HG03558 (cell line): Measurements from ENCODE around the gene PTGES2.

ENCODE experiments used
- ATAC-seq: cut with Tn5 transposase; IDR thresholded peaks from one replicate; pipeline ENCODE4 v1.9.1; 2021; ENCODE audit warnings: moderate number of reproducible peaks; ENCODE audit not compliant: unreplicated experiment; ENCODE audit errors: extremely low read depth

The PTGES2 gene

DNA sequence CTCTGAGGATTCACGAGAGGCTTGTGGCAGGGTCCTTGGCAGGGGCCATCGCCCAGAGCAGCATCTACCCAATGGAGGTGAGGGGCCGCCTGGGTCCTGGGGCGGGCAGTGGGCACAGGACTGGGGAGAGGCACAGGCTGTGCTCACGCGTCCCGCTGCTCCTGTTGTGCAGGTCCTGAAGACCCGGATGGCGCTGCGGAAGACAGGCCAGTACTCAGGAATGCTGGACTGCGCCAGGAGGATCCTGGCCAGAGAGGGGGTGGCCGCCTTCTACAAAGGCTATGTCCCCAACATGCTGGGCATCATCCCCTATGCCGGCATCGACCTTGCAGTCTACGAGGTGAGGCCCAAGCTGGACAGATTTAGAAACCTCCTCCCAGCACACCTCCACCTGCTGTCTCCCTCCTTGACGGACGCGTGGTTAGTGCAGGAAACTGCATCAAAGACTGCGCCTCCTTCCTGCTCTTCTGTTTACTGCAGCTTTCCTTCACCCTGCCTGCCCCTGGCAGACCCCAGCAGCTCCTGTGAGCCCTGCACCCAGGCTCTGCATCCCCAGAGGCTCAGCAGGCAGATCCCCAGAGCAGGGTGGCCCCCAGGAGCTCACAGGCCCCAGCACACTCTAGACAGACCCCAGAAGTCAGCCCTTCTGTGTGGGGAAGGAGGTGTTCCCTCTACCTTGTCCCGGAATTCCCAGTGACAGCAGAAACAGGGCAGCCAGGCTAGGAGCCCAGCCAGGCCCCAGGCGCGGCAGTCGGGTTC, 21.2 kb downstream of the PTGES2 start:
- no peak for ATAC-seq

DNA sequence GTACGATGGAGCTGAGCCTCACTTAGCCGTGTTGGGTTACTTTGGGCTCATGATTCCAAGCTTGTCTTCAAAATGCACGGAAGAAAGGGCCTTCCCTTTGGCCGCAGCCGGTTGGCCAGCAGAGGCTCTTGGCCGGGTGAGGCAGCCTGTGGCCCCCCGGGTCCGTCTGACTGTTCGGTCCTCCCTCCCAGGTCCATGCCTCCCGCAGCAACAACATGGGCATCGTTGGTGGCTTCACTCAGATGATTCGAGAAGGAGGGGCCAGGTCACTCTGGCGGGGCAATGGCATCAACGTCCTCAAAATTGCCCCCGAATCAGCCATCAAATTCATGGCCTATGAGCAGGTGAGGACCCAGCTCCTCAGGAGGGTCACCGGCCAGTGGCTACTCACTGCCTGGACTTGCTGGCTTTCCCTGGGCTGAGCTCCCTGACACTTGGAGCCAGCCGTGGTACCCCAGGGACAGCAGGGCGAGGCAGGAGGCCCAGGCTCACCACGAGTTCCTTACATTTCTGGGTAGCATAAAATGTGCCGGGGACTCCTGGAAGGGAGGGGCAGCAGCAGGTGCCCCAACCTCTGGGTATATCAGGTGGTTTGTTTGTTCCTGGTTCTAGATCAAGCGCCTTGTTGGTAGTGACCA, 21.9 kb downstream of the PTGES2 start:
- ATAC-seq, result no peak

DNA sequence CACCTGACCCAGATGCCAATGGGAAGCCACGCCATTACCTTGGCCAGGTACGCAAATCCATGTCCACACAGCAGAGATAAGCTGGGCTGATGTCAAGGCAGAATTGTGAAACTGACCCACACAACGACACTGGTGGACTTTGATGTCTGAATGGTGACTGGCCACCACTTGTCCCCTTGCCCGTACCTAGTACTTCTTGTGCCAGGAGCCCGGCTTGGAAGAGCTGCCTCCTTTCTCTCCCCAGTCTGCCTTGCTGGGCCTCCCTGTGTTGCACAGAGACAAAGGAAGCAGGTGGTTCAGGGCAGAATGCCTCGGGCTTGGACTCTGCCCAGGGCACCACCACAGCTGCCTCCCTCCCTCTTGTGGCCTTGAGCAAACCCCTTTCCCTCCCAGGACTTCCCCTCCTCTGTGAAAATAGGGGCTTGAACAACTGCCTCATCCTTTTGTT, 23.3 kb downstream of the PTGES2 start:
- no peak for ATAC-seq

DNA sequence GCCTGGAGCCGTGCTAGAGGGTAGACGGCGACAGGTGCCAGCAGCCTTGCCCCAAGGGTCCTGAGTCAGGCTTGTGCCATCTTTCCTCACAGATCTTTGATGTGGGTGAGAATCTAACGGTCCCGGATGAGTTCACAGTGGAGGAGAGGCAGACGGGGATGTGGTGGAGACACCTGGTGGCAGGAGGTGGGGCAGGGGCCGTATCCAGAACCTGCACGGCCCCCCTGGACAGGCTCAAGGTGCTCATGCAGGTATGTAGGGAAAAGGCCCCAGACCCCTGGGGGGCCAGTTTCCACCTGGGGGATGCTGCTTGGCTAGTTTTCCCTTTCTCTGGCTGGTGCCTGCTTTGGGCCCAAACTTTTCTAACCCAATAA, 24.0 kb downstream of the PTGES2 start:
- ATAC-seq, result no peak

DNA sequence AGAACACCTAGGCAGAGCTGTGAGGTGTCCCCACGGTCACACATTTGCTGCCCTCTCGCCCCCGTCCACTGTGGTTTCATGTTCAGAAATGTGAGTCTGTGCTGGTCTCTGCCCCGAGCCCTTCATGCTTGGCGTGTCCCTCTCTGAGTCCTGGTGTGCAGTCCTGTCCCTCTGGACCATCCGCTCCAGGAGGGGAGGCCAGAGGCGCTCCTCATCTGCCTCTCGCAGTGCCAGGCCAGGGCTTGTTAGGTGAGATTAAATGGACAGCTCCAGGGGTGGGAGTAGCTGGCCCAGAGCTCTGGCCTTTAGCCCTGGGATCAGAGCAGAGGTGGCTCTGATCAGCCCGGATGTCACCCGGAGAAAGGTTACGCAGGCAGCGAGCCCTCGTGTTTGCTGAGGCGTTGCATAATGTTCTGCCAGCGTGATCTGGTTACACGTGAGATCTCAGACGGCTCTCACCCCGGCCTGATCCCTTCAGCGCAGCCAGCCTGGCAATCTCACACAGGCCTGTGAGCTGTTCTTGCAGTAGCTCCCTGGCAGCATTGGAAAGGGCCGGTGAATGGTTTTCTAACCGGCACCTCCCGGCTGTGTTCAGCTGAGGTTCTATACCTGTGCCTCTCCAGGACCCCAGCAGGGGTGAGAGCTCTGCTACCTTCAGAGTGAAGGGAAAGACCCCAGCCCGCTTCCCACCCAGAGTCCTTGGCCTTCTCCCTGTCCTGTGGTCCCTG, 24.5 kb downstream of the PTGES2 start:
- ATAC-seq, result no peak

DNA sequence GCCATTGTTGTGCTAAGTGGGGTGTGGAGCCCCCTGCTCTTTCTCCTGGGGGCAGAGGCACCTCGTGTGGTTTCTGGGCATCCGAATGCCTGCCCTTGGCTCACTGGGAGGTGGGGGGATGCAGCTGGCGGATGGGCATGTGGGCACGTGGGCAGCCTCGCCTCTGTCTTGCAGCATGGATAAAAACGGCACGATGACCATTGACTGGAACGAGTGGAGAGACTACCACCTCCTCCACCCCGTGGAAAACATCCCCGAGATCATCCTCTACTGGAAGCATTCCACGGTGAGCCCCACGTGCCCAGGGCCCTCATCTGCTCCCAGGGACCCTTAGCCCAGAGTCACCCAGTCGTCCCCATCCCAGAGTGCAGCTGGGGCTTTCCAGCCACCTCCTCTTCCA, 25.3 kb downstream of the PTGES2 start:
- ATAC-seq, result no peak

DNA sequence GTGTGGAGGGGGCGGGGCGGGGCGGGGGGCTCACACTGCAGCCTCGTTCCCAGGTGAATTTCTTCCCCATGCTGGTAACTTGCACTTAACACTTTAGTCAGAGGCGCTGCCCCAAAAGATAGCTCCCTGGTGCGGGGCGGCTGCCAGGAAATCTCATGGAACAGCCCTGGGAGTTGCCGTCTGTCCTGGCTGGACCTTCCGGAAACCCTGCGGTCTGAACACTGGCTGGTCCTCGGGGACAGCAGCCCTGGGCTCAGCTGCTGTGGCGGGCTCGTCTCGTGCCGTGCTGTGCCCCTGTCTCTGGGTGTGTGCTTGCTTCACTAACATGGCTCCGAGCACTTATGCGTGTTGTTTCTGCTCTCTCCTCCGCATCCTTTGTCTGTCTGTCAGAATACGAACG, 25.8 kb downstream of the PTGES2 start:
- no peak for ATAC-seq

DNA sequence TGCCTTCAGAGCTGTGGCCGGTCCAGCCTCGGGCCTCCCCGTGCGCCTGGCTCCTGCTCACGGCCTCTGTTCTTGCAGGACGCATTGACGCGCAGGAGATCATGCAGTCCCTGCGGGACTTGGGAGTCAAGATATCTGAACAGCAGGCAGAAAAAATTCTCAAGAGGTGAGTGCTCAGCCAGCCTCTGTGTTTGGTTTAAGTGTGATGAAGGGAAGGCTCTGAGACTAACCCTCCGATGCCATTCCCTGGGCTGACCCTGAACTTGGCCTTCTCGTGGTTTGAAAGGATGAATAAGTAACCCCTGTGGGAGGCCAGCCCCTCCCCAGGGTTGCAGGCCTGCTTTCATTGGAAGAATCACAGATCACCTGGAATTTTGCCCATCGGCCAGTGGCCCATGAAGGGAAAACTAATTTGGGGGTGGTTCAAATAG, 26.3 kb downstream of the PTGES2 start:
- ATAC-seq, result no peak

DNA sequence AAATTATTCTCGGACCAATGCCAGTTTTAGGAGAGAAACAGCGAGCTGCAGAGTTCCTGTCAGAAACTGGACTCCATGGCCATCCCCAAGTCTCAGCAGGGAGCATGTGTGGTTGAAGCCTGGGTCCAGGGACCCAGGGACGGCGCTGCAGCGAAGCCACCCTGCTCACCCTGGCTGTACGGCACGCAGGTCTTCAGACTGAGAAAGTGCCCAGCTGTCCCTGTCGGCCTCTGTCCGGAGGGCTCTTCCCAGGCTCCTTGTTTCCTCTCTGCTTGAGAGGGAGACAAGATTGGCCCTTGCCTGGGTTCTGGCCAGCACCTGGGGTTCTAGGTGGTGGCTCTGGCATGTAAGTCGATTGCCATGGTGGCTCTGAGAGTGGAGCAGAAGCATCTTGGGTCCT, 26.9 kb downstream of the PTGES2 start:
- no peak for ATAC-seq

DNA sequence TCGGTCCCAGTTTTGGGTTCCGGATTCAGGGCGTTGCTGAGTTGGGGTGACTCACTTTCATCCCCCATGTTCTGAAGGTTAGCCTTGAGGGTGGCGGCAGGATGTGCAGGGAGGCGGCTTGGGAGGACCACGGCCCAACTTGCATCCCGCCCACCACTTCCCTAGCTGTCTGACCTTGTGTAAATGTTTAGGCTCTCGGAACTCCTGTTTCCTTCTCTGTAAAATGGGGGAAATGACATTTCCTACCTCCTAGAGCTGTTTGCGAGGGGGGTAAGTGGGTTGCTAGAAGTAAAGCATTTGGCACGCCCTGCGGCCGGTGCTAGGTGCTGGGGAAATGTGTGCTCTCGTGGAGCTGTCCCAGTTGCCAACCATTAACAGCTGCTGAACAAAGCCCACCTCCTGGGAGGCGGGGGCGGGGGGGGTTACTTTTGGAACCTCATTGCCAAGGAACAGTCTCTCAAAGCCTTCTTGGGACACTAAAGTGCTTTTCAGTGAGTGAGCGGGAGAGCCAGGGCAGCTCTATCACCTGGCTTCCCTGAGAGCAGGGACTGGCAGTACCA, 27.5 kb downstream of the PTGES2 start:
- ATAC-seq, result no peak

DNA sequence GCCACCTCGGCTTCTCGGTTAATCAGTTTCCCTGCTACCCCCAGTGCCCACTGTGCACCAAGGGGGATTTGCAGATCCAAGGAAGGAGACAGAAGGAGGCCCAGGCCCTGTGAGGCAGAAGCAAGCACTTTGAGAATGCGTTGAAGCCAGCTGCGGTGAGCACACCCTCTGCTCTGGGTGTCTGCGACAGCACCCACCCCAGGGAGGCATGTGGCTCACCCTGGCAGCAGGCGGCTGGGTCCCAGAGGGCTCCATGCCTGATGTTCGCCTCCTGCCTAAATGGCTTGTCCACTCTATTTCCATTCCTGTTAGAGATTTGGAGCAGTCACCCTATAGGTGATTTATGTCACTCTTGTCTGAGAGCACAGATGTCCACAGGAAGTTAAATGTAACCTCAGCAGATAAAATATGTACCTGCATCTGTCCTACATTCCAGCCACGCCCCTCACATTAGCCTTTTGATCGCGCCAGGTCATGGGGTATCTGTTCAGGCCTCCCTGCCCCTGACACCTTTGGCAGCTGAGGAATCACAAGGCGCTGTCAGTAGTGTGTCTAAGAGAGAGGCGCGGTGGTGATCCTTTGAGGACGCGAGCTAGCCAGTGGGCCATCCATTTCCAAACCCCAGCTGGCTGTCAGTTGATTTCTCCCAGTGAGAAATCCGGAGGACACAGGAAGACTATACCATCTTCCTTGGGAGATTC, 28.1 kb downstream of the PTGES2 start:
- ATAC-seq, result no peak

DNA sequence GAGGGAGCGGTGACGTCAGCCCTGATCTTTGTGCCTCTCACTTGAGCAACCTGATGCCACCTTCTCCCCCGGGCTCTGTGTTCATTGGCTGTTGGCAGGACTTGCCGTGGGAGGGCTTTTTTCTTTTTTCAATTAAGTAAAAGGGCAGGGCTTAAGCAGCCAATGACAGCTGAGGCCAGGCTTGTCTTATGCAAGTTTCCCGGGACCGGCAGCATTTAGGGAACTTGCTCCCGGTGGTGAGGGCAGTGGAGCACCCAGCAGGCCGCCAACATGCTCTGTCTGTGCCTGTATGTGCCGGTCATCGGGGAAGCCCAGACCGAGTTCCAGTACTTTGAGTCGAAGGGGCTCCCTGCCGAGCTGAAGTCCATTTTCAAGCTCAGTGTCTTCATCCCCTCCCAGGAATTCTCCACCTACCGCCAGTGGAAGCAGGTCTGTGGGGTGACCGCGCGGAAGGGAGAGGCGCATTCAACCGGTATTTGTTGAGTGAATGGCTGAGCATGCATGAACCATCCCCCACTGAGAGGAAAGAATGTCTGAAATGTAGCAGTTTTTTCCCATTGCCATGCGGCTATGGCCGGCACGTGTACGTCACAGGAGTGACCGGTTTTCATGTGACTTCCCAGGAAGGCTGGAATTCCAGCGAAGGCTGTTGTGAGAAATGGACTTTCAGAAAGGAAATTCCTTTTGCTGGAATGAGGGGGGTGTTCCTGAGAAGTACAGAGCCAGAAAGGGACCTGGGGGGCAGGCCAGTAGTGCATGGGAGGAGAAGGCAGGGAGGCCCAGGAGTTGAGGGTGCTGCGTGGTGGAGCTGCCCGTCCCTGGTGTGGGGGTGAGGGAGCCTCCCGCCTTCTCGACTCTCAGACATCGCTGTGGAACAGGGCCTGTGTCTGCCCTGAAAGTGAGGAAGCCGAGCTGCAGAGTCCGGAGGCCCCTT, 29.0 kb downstream of the PTGES2 start:
- no peak for ATAC-seq

DNA sequence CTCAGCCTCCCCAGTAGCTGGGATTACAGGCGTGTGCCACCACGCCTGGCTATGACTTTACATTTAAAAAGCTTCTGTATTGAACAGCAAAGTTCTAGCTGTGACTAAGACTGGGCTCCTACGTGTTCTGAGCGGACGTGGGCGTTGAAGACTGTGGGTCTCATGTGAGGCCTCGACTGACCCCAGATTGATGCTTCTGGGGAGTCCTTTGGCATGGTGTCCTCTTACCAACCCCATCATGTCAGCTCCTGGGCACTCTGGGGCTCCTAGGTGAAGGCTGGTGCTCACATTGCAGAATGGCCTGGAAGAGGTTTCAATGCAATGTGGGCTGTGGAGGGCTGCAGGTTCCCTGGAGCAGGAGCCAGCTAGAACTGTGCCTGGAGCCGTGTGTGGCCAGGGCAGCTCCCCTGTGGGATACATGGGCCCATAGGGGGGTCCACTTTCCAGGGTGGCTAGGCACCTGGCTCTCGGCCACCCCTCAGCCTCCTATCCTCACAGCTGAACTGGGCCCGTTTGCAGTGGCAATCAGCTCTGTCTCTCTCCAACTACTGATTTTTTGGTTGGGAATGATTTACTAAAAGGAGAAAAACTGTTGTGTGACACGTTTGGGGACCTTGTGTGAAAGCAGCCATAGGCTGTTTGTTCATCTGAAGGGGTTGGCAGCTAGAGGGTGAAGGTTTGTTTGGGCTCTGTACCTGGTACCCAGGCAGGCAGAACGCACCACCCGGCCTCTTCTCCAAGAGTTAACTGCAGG, 29.8 kb downstream of the PTGES2 start:
- ATAC-seq, result no peak

DNA sequence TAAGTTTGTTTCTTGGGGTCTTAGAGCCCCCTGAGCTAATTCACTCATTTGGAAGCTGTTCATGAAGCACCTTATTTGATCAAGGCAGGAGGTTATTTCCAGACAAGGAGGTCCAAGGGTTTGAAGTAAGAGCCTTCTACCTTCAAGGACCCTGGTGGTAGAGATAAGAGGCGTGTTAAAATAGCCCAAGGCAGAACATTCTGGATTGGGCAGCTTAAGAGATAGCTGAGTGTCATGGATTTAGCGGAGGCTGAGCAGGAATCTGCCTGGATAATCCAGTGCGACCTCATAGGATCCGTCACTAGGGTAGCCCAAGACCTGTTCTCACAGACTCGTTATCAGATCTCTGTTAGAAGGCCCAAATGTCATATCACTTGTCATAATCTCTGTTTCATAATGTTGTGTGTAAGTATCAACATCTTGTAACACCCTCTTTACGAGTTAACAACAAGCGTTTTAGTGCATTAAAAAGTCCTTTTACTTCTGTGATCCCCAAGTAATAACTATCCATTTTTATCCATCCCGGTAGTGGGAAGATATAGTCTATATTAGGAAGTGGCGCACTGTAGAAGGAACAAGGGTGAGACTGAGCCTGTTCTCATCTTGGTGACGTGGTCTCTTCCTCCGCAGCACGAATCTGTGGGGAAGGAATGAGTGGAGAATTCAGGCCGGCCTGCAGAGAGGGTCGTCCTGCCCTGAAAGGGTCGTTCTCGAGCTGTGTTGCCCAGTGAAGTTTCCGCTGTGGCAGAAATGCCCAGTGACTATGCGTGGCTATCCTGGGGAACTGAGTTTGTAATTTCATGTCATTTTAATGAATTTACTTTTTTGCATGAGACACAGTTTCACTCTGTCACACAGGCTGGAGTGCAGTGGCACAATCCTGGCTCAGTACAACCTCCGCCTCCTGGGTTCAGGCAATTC, 30.7 kb downstream of the PTGES2 start:
- no peak for ATAC-seq

DNA sequence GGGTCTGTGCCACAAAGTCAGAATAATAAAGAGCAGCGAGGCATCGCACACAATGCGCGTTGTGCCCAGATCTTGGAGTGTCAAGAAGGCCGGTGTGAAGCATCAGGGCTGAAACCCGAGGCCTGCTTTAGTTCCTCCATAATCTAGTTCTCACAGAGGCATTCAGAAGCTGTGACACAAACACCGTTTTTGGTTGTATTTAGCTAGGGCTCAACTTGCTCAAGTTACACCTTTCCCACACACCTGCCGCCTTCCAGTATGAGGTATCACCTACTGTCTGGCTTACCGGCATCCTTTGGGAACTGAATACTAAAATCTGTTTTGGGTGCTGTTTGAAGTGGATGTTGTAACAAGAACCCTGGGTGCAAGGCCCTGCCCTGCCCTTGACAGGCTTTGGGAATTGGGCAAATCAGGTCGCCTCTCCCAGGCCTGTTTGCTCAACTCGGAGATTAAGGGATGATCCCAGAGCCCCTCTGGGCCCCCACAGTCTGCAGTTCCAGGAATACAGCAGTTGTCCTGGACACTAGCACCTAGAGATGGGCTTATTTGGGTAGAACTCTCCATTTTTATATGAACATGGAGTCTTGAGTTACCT, 32.5 kb downstream of the PTGES2 start:
- no peak for ATAC-seq

DNA sequence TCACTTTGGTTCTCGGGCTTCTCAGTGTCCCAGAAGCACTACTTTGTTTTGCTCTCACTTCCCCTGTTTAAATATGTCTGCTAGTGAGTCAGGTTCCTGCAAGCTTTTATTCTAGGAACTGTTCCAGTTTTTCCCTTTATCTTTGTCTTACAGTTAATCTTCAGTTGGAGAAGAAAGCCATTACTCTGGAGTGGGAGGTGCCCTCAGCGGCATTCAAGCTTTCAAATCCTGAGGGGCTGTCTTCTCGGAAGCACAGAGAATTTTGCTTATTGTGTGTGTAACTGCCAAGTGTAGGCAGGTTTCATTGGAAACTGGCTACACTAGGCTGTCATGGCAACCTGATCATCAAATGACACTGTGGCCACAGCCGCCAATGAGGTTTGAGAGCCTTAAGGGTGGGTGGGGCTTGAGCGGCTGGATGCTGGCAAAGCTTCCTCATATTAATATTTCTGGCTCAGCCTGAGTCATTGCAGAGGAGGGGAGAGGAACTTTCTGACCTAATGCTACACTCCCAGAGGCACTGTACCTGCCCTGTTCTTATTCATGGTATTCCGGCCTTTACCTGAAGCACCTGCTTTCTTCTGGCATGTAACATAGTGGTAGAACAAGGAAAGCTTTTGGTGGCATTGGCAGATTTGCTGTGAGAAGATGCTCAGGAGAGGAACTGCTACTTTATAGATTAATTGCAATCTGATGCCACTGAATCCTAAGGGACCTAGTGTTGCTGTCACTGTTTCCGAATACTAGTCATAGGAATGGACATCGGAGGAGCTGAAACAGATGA, 33.2 kb downstream of the PTGES2 start:
- ATAC-seq, result peak; percentile 54

DNA sequence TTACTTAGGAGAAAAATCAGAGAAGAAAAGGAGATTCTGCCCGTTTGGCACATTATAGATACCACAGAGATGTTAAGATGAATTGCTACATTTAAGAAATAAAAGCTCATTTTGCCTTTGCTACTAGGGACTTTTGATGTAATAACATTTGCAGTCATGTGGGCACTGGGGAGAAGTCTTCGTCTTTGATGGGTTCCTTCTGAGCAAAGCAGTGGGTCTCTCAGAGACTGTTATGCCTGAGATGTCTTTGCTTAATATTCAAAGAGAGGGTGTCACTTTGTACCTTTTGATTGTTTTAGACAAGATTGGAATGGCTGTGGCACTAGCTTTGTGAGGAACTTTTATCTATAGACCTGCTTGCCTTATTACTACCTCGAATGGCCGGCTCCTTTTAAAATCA, 34.5 kb downstream of the PTGES2 start:
- no peak for ATAC-seq
